HepG2 (cell line): ENCODE data around the gene NEMP2. TPM values are rescaled to one million over a fixed set of nuclear protein-coding genes. Genes with fewer than 3 reads are reported as not detected.
A peak's percentile ranks its signal among the peaks of the same experiment; 100 is the strongest.

ENCODE experiments used
- CENPBD1 ChIP-seq: sonication (generic); formaldehyde crosslinking; IDR thresholded peaks from 2 replicates; pipeline ENCODE4 v1.8.0; 2022; ENCODE audit warnings: missing genetic modification reagents, low read depth, mild to moderate bottlenecking, borderline replicate concordance
- CENPT ChIP-seq: sonication (generic); formaldehyde crosslinking; IDR thresholded peaks from 2 replicates; pipeline ENCODE4 v1.8.0; 2022; ENCODE audit warnings: low read depth, mild to moderate bottlenecking, moderate library complexity, missing genetic modification reagents
- DMTF1 ChIP-seq: sonication (generic); formaldehyde crosslinking; IDR thresholded peaks from 2 replicates; pipeline ENCODE4 v1.4.0; 2020; ENCODE audit warnings: mild to moderate bottlenecking, missing genetic modification reagents
- EP300 ChIP-seq, 3 experiments: sonication (generic) in 1 of 3; formaldehyde crosslinking in 1 of 3; IDR thresholded peaks; 2 replicates each; pipeline versions ENCODE4 v1.5.1 to v1.6.1; 2011 to 2020; ENCODE audit warnings: low read depth in 2 of 3, low read length in 2 of 3, borderline replicate concordance in 1 of 3, improper control_type of control experiment in 1 of 3, mild to moderate bottlenecking in 1 of 3, missing genetic modification reagents in 1 of 3, moderate library complexity in 1 of 3
- FOXK1 ChIP-seq: sonication (generic); formaldehyde crosslinking; IDR thresholded peaks from 2 replicates; pipeline ENCODE4 v1.4.0; 2020; ENCODE audit warnings: low read depth, missing genetic modification reagents, borderline replicate concordance
- HNF4A ChIP-seq: sonication (generic); formaldehyde crosslinking; IDR thresholded peaks from 2 replicates; pipeline ENCODE4 v1.4.0; 2020; ENCODE audit warnings: missing genetic modification reagents
- HNRNPUL1 ChIP-seq: fragments of 200-400 bp; formaldehyde crosslinking; IDR thresholded peaks from 2 replicates; pipeline ENCODE4 v1.6.1; 2017; ENCODE audit warnings: low read depth, mild to moderate bottlenecking, low read length, moderate library complexity
- KIAA2018 ChIP-seq: sonication (generic); formaldehyde crosslinking; IDR thresholded peaks from 2 replicates; pipeline ENCODE4 v1.5.0; 2020; ENCODE audit warnings: mild to moderate bottlenecking, missing genetic modification reagents, borderline replicate concordance
- MAFG ChIP-seq: sonication (generic); formaldehyde crosslinking; IDR thresholded peaks from 2 replicates; pipeline ENCODE4 v1.5.1; 2020; ENCODE audit warnings: mild to moderate bottlenecking, missing genetic modification reagents
- MYNN ChIP-seq: sonication (generic); formaldehyde crosslinking; IDR thresholded peaks from 2 replicates; pipeline ENCODE4 v1.4.0; 2020; ENCODE audit warnings: mild to moderate bottlenecking, low read depth, missing genetic modification reagents
- RFX3 ChIP-seq: IDR thresholded peaks from 2 replicates; pipeline ENCODE4 v1.6.1; 2016; ENCODE audit warnings: missing biosample characterization, missing genetic modification reagents
- SNAPC5 ChIP-seq: sonication (generic); formaldehyde crosslinking; IDR thresholded peaks from 2 replicates; pipeline ENCODE4 v1.8.1; 2023; ENCODE audit warnings: mild to moderate bottlenecking, missing genetic modification reagents, borderline replicate concordance
- ZGPAT ChIP-seq: IDR thresholded peaks from 2 replicates; pipeline ENCODE4 v1.6.1; 2016; ENCODE audit warnings: mild to moderate bottlenecking
- ZNF766 ChIP-seq: sonication (generic); formaldehyde crosslinking; IDR thresholded peaks from 2 replicates; pipeline ENCODE4 v1.5.0; 2020; ENCODE audit warnings: missing genetic modification reagents, borderline replicate concordance
- ZNF841 ChIP-seq: sonication (generic); formaldehyde crosslinking; IDR thresholded peaks from 2 replicates; pipeline ENCODE4 v1.8.1; 2023; ENCODE audit warnings: missing genetic modification reagents, borderline replicate concordance
- polyA plus RNA-seq, 8 experiments: library from polyadenylated mRNA; depleted of rRNA in 3 of 8; stranded (reverse) in 7 of 8; unstranded in 1 of 8; fragments of >200 nt; fragmentation: Illumina TruSeq in 4 of 8; extraction: Trizol in 4 of 8; gene quantifications; 2 replicates each; pipeline versions ENCODE4 v1.2.1 to v1.2.3, GENCODE V29; 2011 to 2016; ENCODE audit warnings: low read depth in 4 of 8, missing spikeins in 1 of 8, mixed read lengths in 1 of 8; ENCODE audit not compliant: insufficient read depth in 1 of 8
- total RNA-seq, 5 experiments: library from RNA; depleted of rRNA; stranded (reverse); fragments of >200 nt; fragmentation: Illumina TruSeq; extraction: Trizol; gene quantifications; 2 replicates each; pipeline ENCODE4 v1.2.3, GENCODE V29; 2016; ENCODE audit warnings: low read depth in 1 of 5

The NEMP2 gene
- total and polyA plus RNA-seq, 2 of the 13 experiments (the other 11 are each of a cell fraction or from before 2014, with no cell fraction given), result 2.4 to 9.8 TPM

GRCh38 chr2:190466819-190467446 lies 67.6 kb downstream of the NEMP2 start (continued):
- TF ChIP-seq KIAA2018 (CRISPR knock-in tag) (no peak), RFX3 (CRISPR knock-in tag) (peak; percentile 82), FOXK1 (CRISPR knock-in tag) (no peak), ZGPAT (CRISPR knock-in tag) (no peak), MAFG (CRISPR knock-in tag) (no peak), DMTF1 (no peak), HNRNPUL1 (no peak), SNAPC5 (CRISPR knock-in tag) (no peak), ZNF841 (CRISPR knock-in tag) (no peak), CENPBD1 (no peak), HNF4A (CRISPR knock-in tag) (peak; percentile 75), EP300 (IDR thresholded peaks at IDR 0.05; ENCODE audit: low read depth in 2 of 2, low read length in 2 of 2) (no peak), EP300 (CRISPR knock-in tag; IDR thresholded peaks at IDR 0.05; ENCODE audit: borderline replicate concordance) (no peak), CENPT (CRISPR knock-in tag) (no peak), ZNF766 (CRISPR knock-in tag) (no peak), MYNN (no peak)
